H1 (cell line): ENCODE results near the gene PLXNB1. TPM values are rescaled to one million over a fixed set of nuclear protein-coding genes. Genes with fewer than 3 reads are reported as not detected.

Experiments used
- TCF12 ChIP-seq: IDR thresholded peaks from 2 replicates; pipeline ENCODE4 v1.6.1; 2011; ENCODE audit warnings: low read depth, mild to moderate bottlenecking, low read length
- polyA plus RNA-seq, 7 experiments: library from polyadenylated mRNA; depleted of rRNA in 3 of 7; stranded (reverse) in 5 of 7; unstranded in 2 of 7; fragments of >200 nt in 5 of 7; fragments of 200-250 nt in 2 of 7; gene quantifications; 1 replicate in 5 of 7; 2 replicates in 1 of 7; 4 replicates in 1 of 7; pipeline versions ENCODE4 v1.2.1 to v1.2.3, GENCODE V29; 2011 to 2013; ENCODE audit warnings: missing spikeins in 2 of 7, mixed read lengths in 2 of 7
- total RNA-seq: library from RNA; stranded (reverse); fragmentation: NEBNext Ultra II Directional; extraction: Animal tissue kit (Norgen Biotek cat#: 25700); gene quantifications from 2 replicates; pipeline ENCODE4 v1.2.1, GENCODE V29; 2021

Gene PLXNB1
- total and polyA plus RNA-seq, 2 of the 8 experiments (the other 6 are each of a cell fraction or from before 2014, with no cell fraction given): 109 to 114 TPM

- TF ChIP-seq TCF12: no peak
Measured at GRCh38 chr3:48407542-48408099, 22.3 kb downstream of the PLXNB1 start (continued).
